Ovary (tissue), 3 donors: ENCODE measurements around the gene HRG.

ENCODE experiments used
- POLR2A ChIP-seq: fragments of 450-650 bp; IDR thresholded peaks from one replicate; pipeline ENCODE4 v1.6.1; 2017; ENCODE audit warnings: antibody characterized with exemption, mild to moderate bottlenecking, moderate library complexity
- TF ChIP-seq, protein P1 (sequence below), 3 donors: fragments of 450-650 bp in 2 of 3; fragments of 200-600 bp in 1 of 3; IDR thresholded peaks; one replicate each; pipeline versions ENCODE4 v1.5.1 to v1.8.0; 2016 to 2022; ENCODE audit warnings: antibody characterized with exemption in 3 of 3, mild to moderate bottlenecking in 1 of 3
- donor health status: DM: no; HTN: no; CAD: no.

GRCh38 chr3:186693843-186694242, 28.0 kb downstream of the HRG start:
- no peak for TF ChIP-seq POLR2A
- TF ChIP-seq, protein P1, sequence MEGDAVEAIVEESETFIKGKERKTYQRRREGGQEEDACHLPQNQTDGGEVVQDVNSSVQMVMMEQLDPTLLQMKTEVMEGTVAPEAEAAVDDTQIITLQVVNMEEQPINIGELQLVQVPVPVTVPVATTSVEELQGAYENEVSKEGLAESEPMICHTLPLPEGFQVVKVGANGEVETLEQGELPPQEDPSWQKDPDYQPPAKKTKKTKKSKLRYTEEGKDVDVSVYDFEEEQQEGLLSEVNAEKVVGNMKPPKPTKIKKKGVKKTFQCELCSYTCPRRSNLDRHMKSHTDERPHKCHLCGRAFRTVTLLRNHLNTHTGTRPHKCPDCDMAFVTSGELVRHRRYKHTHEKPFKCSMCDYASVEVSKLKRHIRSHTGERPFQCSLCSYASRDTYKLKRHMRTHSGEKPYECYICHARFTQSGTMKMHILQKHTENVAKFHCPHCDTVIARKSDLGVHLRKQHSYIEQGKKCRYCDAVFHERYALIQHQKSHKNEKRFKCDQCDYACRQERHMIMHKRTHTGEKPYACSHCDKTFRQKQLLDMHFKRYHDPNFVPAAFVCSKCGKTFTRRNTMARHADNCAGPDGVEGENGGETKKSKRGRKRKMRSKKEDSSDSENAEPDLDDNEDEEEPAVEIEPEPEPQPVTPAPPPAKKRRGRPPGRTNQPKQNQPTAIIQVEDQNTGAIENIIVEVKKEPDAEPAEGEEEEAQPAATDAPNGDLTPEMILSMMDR (IDR thresholded peaks at IDR 0.05): no peak
